ENCODE data around the gene CCDC18. TPM values are rescaled to one million over a fixed set of nuclear protein-coding genes. Genes with fewer than 3 reads are reported as not detected.

CCDC18 gene
- total RNA-seq, 4 donors from 2014 or later: 2.2 to 15.5 (median 3.6) TPM

- no peaks in the 10 kb centered on the region for H3K9me3 ChIP-seq
- WGBS, 2 donors: 64 to 78% methylated on average over 3 of the region's 3 CpGs
These were observed 108.0 kb downstream of the CCDC18 start for GRCh38 chr1:93288558-93288957.

GRCh38 chr1:93296555-93297154, 116.1 kb downstream of the CCDC18 start:
- H3K27me3 ChIP-seq: no peaks in the 10 kb centered on the region
- no peak overlapping the region for H3K4me3 ChIP-seq (replicated peaks in 1 of 3)
- no peaks in the 10 kb centered on the region for H3K9me3 ChIP-seq
- intact Hi-C loops (cut with DNase I): no loop called here
- H3K27ac ChIP-seq: no peak overlapping the region
- no peaks in the 10 kb centered on the region for H3K36me3 ChIP-seq
- no peak for TF ChIP-seq CTCF (IDR thresholded peaks at IDR 0.05)
- TF ChIP-seq POLR2A (IDR thresholded peaks at IDR 0.05): no peak
- no peak for DNase-seq
- H3K4me1 ChIP-seq: no peaks in the 10 kb centered on the region
- 69 to 78% methylated on average over 3 of the region's 3 CpGs for WGBS, 2 donors

More at GRCh38 chr1:93288558-93288957, 108.0 kb downstream of the CCDC18 start:
- Histone ChIP-seq H3K36me3 (no peaks in the 10 kb centered on the region), H3K4me3 (replicated peaks in 1 of 3) (no peak overlapping the region), H3K4me1 (no peaks in the 10 kb centered on the region), H3K27me3 (no peaks in the 10 kb centered on the region), H3K27ac (no peak overlapping the region)
- intact Hi-C loops (cut with DNase I): no loop called here
- DNase-seq: peak; percentile 38 to 42
- TF ChIP-seq POLR2A (IDR thresholded peaks at IDR 0.05) (no peak), CTCF (IDR thresholded peaks at IDR 0.05) (no peak)

GRCh38 chr1:93301131-93301530, 120.6 kb downstream of the CCDC18 start:
- Histone ChIP-seq H3K27me3 (no peaks in the 10 kb centered on the region), H3K4me3 (replicated peaks in 1 of 3) (no peak overlapping the region), H3K36me3 (no peaks in the 10 kb centered on the region), H3K4me1 (no peaks in the 10 kb centered on the region), H3K9me3 (no peaks in the 10 kb centered on the region), H3K27ac (no peak overlapping the region)
- no peak for DNase-seq
- 87 to 88% methylated on average over 1 of the region's 1 CpG for WGBS, 2 donors
- intact Hi-C loops (cut with DNase I): loop anchor here (10.0 kb wide), 1 partner anchor 544 kb away; no protein-coding TSS in a partner anchor
- TF ChIP-seq POLR2A (IDR thresholded peaks at IDR 0.05): no peak
- TF ChIP-seq CTCF (IDR thresholded peaks at IDR 0.05): no peak

- H3K36me3 ChIP-seq: no peaks in the 10 kb centered on the region
These were observed 121.6 kb downstream of the CCDC18 start for GRCh38 chr1:93302078-93302477.

More at GRCh38 chr1:93302078-93302477, 121.6 kb downstream of the CCDC18 start:
- Histone ChIP-seq H3K27ac (no peak overlapping the region), H3K9me3 (no peaks in the 10 kb centered on the region), H3K27me3 (no peaks in the 10 kb centered on the region), H3K4me3 (replicated peaks in 1 of 3) (no peak overlapping the region), H3K4me1 (no peaks in the 10 kb centered on the region)
- intact Hi-C loops (cut with DNase I): loop anchor here (10.0 kb wide), 1 partner anchor 543 kb away; no protein-coding TSS in a partner anchor
- TF ChIP-seq POLR2A (IDR thresholded peaks at IDR 0.05) (no peak), CTCF (IDR thresholded peaks at IDR 0.05) (no peak)
- WGBS, 2 donors: 51 to 60% methylated on average over 5 of the region's 5 CpGs
- no peak for DNase-seq

Measured in thyroid gland (tissue), 4 donors.